ENCODE data around the gene TANGO2. TPM values are rescaled to one million over a fixed set of nuclear protein-coding genes. Genes with fewer than 3 reads are reported as not detected.

TANGO2 gene
- polyA plus RNA-seq, 3 donors = 11.1 to 30.9 (median 20.5) TPM

DNA sequence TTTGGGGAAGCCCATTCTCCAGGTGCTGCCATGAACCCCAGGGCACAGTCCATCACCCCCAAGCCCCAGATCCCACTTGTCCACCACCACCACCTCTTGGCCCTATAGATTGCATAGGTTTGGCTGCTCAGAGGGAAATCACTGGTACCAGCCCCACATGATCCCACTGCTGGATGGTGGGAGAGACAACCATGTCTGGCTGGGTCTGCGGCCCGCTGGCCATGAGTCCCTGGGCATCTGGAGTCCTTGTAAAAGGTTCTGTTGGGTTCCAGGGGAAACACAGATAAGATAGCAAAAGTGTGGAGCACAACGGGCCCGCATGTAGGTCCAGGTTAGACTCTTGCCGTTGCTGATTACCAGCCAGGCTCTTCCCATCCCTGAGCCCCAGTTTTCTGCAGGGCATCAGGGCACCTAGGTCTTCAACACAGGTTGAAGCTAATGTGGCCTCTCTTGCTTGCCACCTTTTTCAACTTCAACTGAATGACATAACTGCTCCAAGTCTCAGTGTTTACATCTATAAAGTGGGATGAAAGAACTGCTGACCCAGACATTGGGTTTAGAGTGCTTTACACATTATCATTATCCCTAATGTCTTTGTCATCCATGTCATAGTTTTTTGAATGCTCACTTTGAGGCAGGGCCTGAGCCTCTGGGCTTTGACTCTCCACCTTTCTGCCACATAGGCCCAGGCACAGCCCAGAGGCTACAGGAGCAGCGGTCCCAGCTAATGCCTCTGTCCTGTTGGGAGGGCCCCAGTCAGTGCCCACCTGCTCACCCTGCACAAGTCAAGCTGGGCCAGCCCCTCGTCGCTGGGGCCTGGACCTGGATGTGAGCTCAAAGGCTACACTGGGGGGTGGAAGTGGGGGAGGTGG lies 1.0 kb upstream of the TANGO2 start:
- H3K27ac ChIP-seq (ENCODE audit: low read depth, low read length) = no peak overlapping the region
- 73 to 78% (median 76%) methylated on average over 8 of the region's 8 CpGs for WGBS, 3 donors

- no peak overlapping the region for H3K27ac ChIP-seq (ENCODE audit: low read depth, low read length)
- 1 to 4% (median 2%) methylated on average over 34 to 36 of the region's 36 CpGs for WGBS, 3 donors
Measured at GRCh38 chr22:20021196-20022181, 579 bp downstream of the TANGO2 start.

DNA sequence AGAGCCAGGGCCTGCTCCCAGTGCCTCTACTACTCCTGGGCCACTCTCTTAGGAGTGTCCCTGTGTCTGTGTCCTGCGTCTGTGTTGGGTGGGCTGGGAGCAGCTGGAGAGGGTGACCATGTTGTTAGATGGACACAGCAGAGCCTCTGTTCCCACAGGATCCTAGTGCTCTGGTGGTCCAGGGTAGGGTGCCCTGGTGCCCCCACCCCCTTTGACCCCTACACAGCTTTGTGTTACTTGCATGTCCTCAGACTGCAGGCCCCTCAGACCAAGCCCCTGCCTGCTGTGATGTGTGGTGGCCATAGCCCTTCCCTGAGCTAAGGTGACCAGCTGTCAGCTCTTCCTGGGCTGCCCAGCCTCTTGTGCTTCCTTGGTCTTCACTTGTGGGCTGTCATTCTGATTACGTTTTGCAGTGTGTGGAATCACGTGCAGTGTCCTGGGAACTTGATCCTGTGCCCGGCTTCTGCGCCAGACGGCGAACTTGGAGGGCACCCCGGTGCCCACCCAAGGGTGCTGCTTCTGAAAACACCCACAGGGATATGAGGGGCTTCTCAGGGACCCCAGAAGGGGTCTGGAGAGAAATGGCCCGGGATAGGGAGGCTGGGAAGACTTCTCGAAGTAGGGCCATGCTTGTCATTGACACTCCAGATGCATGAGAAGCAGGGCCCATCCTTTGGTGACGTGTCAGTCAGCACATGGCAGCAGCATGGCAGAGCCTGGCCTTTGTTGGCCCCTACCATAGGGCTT lies 1.5 kb downstream of the TANGO2 start:
- 82 to 89% (median 87%) methylated on average over 11 of the region's 11 CpGs for WGBS, 3 donors
- no peak overlapping the region for H3K27ac ChIP-seq (ENCODE audit: low read depth, low read length)

DNA sequence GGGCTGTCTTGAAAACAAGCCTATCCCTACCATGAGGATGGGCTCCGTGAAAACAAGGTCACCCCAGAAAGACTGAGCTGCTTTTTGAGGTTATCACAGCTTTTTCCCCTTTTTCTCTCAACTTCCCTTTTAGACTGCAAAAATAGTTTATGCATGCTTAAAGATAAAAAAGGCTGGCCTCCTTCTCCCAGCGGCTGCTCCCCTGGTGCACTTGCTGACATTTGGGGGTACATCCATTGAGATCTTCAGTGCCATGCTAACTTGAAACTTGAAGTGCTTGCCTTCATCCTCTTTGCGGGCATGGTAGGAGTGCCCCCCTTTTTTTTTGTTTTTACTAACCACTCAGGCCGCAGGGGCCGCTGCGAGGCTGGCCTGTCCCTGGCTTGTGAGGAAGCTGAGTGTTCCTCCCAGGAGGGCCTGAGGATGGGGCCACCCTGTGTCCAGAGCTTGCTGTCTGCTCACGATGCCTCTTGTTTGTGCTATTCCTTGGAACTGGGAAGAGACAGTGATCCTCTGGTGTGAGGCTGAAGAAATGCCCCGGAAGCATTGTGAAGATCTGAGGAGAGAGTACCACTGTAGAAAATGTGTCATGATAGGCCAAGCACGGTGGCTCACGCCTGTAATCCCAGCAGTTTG lies 2.2 kb downstream of the TANGO2 start:
- H3K27ac ChIP-seq (ENCODE audit: low read depth, low read length) = no peak overlapping the region
- 58 to 86% (median 82%) methylated on average over 10 of the region's 10 CpGs for WGBS, 3 donors

DNA sequence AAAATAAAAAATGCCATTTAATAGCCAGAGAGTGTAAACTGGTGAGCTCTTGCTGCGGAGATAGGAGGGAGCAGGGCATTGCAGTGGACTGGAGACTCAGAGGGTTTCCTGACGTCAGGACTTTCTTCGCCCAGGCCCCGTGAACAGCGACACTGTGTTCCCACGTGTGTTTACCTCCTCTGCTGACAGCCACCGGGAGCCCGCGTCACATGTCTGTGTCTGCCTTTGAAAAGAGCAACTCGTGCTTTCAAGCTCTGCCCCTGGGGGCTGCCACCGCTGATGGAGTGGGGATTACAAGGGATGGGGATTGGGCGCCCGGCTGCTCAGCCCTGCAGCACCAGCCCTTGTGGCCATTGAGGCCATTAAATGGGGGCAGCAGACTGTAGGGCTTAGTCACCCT lies 3.3 kb downstream of the TANGO2 start:
- 75 to 82% (median 80%) methylated on average over 13 of the region's 13 CpGs for WGBS, 3 donors
- H3K27ac ChIP-seq (ENCODE audit: low read depth, low read length) = no peak overlapping the region

GRCh38 chr22:20024650-20025397 lies 3.9 kb downstream of the TANGO2 start:
- 89 to 95% (median 93%) methylated on average over 15 of the region's 15 CpGs for WGBS, 3 donors
- H3K27ac ChIP-seq (ENCODE audit: low read depth, low read length) = no peak overlapping the region

DNA sequence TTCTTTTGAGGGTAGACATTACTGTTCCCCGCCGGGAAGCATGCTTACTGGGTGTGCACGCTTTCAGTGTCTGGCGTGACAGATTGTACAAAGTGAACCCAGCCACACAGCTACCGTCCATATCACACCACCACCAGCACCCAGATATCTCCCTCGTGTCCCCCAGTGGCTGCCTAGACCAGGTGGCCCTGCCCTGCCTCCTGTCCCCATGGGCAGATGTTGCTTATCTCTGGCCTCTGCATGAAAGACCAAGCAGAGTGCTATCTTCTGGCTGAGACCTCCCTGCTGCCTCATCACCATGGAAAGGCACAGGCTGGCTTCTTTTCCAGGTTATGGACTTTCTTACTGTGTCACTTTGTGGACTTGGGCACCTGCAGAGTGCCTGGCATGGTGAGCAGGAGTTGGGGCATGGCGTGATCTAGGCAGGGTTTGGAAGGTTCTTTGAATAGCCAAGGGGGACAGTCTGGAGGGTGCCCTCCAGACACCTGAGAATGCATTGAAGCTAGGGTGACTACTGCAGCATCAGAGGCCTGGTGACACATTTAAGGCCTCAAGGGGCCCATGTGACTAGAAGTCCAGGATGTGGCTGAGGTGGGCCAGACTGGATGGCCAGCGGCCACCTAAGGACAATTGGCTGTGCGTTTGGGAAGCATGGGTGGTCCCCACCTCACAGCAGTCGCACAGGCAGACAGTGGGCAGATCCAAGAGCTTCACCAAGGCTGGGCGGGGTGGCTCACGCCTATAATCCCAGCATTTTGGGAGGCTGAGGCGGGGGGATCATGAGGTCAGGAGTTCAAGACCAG lies 4.7 kb downstream of the TANGO2 start:
- 94 to 97% (median 94%) methylated on average over 13 of the region's 13 CpGs for WGBS, 3 donors

DNA sequence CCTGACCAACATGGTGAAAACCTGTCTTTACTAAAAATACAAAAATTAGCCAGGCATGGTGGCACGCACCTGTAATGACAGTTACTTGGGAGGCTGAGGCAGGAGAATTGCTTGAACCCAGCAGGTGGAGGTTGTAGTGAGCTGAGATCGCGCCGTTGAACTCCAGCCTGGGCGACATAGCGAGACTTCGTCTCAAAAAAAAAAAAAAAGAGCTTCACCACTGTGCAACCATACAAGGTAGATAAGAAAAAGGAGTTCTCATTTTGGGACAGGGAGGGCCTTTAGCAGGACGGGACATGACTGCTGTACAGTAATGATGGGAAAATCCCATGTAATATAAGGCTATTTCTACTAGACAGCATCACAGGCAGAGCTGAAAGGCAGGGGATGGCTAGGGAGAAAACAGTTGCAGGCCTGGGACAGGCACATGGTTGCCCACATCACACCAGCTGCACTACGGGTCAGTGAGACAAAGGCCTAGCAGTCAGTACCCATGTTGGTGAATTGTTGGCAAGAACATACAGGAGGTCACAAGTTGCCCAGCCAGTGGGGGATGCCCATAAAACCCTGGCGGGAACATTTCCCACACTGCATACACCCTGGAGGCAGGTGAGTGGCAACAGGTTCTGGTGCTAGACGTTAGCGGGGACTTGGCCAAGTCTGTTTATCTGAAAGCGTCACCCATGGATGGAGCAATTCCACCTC lies 5.4 kb downstream of the TANGO2 start:
- 93 to 97% (median 95%) methylated on average over 13 of the region's 13 CpGs for WGBS, 3 donors

More for the DNA sequence above, 4.7 kb downstream of the TANGO2 start:
- H3K27ac ChIP-seq (ENCODE audit: low read depth, low read length) = no peak overlapping the region

DNA sequence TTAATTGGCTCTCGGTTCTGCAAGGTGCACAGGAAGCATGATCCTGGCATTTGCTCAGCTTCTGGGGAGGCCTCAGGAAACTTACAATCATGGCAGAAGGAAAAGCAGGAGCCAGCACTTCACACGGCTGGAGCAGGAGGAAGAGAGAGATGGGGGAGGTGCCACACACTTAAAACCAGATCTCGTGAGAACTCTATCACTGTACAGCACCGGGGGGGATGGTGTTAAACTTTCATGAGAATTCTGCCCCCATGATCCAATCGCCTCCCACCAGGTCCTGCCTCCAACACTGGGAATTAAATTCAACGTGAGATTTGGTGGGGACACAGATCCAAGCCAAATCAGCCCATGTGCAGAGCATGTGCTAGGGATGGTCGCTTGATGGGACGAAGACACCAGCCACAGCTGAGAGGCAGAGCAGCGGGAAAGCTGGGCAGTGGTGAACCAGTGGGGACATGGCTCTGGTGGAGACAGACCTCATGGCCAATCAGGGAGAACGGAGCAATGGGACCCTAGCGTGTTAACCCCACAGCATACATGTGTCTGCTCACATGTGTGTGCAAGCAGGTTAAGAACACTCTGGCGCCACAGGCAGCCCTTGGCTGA lies 6.2 kb downstream of the TANGO2 start:
- H3K27ac ChIP-seq (ENCODE audit: low read depth, low read length) = no peak overlapping the region
- 81 to 87% (median 81%) methylated on average over 12 of the region's 12 CpGs for WGBS, 3 donors

More for the DNA sequence above, 5.4 kb downstream of the TANGO2 start:
- no peak overlapping the region for H3K27ac ChIP-seq (ENCODE audit: low read depth, low read length)

- 85 to 95% (median 89%) methylated on average over 12 of the region's 12 CpGs for WGBS, 3 donors
- no peak overlapping the region for H3K27ac ChIP-seq (ENCODE audit: low read depth, low read length)
Measured at GRCh38 chr22:20027966-20028854, 7.3 kb downstream of the TANGO2 start.

DNA sequence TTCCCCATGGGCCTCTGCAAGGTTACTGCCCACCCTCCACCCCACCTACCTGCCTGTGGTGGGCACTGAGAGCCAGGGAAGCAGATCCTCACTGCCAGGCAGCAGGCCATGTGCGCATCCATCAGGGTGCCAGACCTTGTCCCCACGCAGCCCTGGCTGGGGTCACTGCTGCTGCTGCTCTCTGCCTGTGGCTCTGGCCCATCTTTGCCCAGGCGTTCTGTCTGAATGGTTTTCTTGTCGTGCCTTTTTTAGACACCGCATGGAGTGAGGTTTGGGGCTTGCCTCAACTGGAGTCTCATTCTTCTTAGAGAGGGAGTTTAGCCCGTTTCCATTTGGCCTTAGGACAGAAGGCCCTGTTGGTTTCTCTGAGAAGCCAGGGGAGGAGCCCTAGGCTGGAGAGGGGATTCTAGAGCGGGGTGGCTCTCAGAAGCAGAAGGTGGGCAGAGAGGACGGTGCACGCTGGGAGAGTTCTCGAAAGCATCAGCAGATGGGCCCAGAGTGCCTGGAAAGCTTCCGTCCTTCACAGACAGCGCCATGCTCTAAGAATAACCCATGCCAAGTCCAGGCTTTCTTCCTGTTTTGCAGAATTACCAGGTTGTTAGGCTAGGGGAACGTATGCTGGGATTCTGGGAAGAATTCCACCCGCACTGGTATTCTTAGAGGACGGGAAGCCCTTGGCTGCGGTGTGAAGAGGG lies 8.1 kb downstream of the TANGO2 start:
- 78 to 79% (median 78%) methylated on average over 16 of the region's 16 CpGs for WGBS, 3 donors
- no peak overlapping the region for H3K27ac ChIP-seq (ENCODE audit: low read depth, low read length)

GRCh38 chr22:20029550-20030225 lies 8.8 kb downstream of the TANGO2 start:
- no peak overlapping the region for H3K27ac ChIP-seq (ENCODE audit: low read depth, low read length)
- 91 to 94% (median 92%) methylated on average over 9 of the region's 9 CpGs for WGBS, 3 donors

- H3K27ac ChIP-seq (ENCODE audit: low read depth, low read length) = no peak overlapping the region
- WGBS, 3 donors = 73 to 93% (median 76%) methylated on average over 16 of the region's 16 CpGs
Measured at GRCh38 chr22:20031732-20032406, 11.0 kb downstream of the TANGO2 start.
